ENCODE results near the gene ADAM12.

ADAM12 gene

DNA sequence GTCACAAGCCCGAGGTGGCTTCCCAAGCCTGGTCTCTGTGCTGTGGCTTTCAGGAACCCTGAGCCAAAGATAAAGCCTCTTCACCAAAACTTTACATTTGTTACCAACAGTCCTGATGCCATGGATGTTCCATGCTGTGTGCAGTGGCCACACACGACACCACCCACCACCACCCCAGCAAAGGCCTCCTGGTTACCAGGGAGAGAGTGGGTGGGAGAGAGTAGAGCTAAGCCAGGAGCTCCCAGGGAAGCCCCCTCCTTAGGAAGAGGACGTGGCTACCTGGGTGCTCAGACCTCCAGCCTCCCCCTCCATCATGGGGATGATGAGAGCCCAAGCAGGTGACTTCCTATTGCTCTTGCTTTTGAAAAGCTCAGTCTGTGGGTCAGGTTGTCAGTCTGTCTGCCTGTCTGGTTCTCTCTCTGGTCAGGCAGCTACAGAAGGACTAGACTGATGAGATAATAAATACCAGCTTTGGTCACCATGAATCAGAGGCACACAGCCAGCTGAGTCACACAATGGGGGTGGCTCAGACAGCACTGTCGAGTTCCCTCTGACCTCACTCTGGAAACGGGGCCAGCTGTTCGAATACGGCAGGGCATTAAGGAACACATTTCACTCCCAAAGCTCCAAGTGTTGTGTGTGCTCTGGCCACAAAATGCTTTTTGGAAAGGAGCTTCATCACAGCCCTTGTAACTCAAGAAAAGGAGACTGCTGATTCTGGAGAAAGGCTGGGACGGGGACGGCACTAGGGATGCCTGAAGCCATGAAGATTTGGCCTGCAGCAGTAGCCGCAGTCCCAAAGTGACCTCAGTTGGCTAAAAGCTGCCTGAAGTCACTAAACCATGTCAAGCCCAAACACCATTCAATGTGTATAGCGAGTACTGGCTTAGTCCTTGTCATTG lies 325.9 kb downstream of the ADAM12 start:
- TF ChIP-seq, protein P1, sequence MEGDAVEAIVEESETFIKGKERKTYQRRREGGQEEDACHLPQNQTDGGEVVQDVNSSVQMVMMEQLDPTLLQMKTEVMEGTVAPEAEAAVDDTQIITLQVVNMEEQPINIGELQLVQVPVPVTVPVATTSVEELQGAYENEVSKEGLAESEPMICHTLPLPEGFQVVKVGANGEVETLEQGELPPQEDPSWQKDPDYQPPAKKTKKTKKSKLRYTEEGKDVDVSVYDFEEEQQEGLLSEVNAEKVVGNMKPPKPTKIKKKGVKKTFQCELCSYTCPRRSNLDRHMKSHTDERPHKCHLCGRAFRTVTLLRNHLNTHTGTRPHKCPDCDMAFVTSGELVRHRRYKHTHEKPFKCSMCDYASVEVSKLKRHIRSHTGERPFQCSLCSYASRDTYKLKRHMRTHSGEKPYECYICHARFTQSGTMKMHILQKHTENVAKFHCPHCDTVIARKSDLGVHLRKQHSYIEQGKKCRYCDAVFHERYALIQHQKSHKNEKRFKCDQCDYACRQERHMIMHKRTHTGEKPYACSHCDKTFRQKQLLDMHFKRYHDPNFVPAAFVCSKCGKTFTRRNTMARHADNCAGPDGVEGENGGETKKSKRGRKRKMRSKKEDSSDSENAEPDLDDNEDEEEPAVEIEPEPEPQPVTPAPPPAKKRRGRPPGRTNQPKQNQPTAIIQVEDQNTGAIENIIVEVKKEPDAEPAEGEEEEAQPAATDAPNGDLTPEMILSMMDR (IDR thresholded peaks at IDR 0.05; ENCODE audit: borderline replicate concordance, insufficient read depth, low read depth, low read length): no peak
- H3K4me3 ChIP-seq (ENCODE audit: low read depth, low read length): no peak overlapping the region

DNA sequence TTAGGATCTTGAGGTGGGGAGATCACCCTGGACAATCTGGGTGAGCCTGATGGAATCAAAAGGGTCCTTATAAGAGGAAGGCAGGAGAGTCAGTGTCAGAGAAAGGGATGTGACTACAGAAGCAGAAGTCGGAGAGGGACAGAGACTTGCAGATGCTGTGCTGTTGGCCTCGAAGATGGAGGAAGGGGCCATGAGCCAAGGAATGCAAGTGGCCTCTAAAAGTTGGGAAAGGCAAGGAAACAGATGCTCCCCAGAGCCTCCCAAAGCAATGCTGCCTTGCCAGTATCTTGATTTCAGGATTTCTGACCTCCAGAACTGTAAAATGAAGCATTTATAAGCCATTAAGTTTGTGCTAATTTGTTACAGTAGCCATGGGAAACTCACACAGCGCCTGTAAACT lies 326.8 kb downstream of the ADAM12 start:
- no peak overlapping the region for H3K4me3 ChIP-seq (ENCODE audit: low read depth, low read length)
- TF ChIP-seq, protein P1 (IDR thresholded peaks at IDR 0.05; ENCODE audit: borderline replicate concordance, insufficient read depth, low read depth, low read length): no peak

DNA sequence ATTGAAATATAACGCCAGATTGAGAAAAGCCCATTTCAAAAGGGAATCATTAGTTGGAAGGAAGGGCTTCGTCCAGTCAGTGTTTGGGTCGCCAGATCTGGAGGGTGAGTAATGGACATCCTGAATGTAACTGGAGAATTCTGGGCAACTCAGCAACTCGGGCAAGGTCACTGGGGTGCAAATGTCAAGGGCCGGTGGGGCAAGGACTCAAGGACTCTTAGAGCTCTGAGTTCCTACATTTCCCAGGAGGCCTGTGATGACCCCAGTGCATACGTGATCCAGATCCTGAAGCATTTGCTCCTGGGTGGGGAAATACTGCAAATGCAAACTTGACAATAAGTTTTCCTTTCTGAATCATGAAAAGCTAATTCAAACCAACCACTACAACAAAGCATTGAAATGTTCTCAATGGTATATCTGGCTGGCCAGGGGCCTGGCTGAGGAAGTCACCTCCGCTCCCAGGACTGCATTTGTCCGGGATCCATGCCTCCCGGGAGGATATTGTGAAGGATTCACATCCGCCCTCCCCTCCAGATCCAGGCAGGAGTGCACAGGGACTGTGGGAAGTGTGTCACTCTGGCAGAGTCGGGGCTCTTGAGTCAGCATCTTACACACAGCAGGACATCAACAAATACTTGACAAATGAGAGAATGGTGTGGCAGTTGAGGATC lies 327.9 kb downstream of the ADAM12 start:
- no peak overlapping the region for H3K4me3 ChIP-seq (ENCODE audit: low read depth, low read length)

DNA sequence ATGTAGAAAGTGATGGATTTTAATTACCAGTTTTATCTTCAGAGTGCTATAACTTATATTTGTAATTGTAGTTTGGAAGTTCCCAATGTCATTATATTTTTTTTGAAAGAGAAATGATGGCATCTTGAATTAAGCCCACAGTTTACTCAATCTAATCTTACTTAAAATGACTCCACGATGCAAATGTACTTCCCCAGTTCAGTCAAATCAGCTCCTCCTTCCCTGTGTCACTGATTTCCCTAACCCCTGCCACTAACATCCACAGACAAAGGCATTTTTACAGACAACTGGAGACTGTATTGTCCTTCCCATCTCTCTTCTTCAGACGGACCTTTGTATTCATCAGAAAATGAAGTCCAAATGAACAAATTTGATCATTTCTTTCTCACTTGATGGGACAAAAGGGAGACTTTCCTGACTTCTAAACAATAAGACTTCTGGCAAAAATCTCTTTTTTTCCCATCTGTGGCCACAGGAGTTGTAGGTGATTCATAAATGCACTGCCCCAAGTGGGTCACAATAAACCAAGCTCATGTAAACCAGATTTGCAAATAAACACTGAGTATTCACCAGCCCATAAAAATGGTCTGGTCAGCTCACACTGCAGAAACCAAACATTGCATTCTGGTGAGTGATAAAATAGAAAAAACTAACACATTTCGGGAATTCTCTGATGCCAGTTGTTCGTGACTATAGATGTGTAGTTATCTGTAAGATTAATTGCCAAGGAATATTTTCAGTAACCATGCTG lies 329.0 kb downstream of the ADAM12 start:
- TF ChIP-seq, protein P1 (IDR thresholded peaks at IDR 0.05; ENCODE audit: borderline replicate concordance, insufficient read depth, low read depth, low read length): no peak
- H3K4me3 ChIP-seq (ENCODE audit: low read depth, low read length): no peak overlapping the region

More for the DNA sequence above, 327.9 kb downstream of the ADAM12 start:
- TF ChIP-seq, protein P1 (IDR thresholded peaks at IDR 0.05; ENCODE audit: borderline replicate concordance, insufficient read depth, low read depth, low read length): no peak

DNA sequence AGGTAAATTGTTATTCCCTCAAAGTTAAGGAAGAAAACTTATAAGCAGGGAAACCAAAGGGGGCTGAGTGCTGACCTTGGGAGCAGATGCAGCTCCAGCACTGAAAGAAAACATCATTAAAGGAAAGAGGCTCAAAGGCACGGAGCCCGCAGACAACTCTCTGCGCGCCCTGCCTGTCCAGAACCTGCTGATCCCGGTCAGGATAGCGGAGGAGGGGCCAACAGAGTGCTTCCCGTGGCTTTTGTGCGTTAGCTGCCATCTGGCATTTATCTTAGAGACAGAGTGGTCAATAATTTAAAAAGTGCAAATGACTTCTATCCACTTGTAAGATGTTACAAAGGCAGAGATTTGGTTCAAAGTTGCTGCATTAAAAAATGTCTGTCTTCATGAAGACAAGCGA lies 329.8 kb downstream of the ADAM12 start:
- H3K4me3 ChIP-seq (ENCODE audit: low read depth, low read length): no peak overlapping the region
- TF ChIP-seq, protein P1 (IDR thresholded peaks at IDR 0.05; ENCODE audit: borderline replicate concordance, insufficient read depth, low read depth, low read length): no peak

DNA sequence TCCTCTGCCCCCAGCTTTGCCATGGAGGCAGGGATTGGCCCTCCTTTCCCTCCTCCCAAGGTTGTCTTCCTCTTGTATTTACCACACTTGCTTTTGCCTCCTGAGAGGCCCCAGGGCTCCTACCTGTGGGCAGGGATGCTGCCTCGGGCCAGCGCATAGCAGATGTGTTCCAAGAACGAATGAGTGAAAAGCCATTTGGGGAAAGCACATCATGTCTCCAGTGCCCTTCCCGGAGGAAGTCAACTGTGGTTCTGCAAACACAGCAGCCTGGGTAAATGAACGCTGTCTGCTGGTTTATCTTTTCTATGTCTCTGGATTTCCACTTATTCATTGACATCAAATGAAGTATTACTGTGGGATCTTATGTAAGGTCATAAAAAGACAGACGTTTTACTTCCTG lies 330.2 kb downstream of the ADAM12 start:
- TF ChIP-seq, protein P1 (IDR thresholded peaks at IDR 0.05; ENCODE audit: borderline replicate concordance, insufficient read depth, low read depth, low read length): no peak
- no peak overlapping the region for H3K4me3 ChIP-seq (ENCODE audit: low read depth, low read length)
